ENCODE results near the gene PAX8.

DNA sequence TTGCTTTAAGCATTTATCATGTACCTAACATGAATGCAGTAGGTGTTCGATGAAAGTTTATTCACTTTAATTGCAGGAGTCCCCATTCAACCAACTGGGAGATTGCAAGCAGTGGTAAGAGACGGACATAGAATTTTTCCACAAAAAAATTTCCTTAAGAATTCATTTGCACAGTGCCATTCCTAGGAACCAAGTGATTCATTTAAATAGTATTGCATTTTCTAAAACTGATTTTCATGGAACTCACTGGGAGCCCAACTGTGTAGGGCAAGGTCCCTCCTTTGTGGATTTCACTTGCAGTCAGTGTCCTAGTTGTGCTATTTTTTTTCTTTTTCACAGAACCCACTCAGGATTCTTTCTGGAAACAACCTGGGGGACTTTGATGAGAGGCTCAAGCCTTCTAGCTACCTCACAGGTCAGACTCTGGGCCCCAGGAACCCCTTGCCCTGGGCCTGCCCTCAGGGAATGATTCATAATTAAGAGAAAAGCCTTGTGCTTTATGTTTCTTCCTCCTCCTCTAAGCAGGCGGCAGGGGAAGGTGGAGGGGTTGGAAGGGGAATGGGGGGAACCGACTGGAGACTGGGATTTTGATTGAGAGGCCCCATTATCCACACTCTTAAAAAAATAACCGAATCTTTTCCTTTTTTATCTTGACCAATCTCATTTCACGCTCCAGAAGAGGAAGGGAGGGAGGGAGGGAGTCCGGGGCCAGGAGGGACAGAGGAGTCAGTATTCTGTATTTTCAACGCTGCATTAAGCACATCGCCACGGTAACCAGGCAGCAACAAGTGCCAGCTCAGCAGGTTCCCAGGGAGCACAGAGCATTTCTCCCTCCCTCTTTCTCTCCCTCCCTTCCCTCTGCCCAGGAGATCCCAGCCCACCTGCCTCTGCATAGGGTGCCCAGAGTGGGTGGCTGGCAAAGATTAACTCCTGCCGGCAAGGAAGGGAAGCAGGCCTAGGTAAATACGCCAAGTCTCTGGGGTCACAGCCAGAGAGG is 53.2 kb downstream of the PAX8 start:
- TF ChIP-seq, protein P1, sequence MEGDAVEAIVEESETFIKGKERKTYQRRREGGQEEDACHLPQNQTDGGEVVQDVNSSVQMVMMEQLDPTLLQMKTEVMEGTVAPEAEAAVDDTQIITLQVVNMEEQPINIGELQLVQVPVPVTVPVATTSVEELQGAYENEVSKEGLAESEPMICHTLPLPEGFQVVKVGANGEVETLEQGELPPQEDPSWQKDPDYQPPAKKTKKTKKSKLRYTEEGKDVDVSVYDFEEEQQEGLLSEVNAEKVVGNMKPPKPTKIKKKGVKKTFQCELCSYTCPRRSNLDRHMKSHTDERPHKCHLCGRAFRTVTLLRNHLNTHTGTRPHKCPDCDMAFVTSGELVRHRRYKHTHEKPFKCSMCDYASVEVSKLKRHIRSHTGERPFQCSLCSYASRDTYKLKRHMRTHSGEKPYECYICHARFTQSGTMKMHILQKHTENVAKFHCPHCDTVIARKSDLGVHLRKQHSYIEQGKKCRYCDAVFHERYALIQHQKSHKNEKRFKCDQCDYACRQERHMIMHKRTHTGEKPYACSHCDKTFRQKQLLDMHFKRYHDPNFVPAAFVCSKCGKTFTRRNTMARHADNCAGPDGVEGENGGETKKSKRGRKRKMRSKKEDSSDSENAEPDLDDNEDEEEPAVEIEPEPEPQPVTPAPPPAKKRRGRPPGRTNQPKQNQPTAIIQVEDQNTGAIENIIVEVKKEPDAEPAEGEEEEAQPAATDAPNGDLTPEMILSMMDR (IDR thresholded peaks at IDR 0.05): no peak
- TF ChIP-seq POLR2AphosphoS5 (IDR thresholded peaks at IDR 0.05) (no peak), POLR2A (IDR thresholded peaks at IDR 0.05) (no peak), EP300 (IDR thresholded peaks at IDR 0.05) (no peak)

Data from suprapubic skin (tissue), 4 donors.